Anterior cingulate cortex (tissue), 58 donors: ENCODE data around the gene POMT2.
"Not testable (repeated sequence)": the region's sequence is repeated elsewhere in the genome, so short reads cannot be mapped to it uniquely, and the experiment has no call there.

Source experiments
- DNase-seq, 58 donors: peaks; one replicate each; lab custom pipeline; 2025; lab: John Stamatoyannopoulos, UW

Gene POMT2

GRCh38 chr14:77320238-77320935, at the start of gene POMT2:
TSS of gene POMT2 (minus strand) at chr14:77320883. CDS start at chr14:77320681, 202 bp downstream.
- peak; percentile 58 to 96 (median 92) for DNase-seq

- DNase-seq, result no peak
Observed at GRCh38 chr14:77369285-77369684, 48.6 kb upstream of the POMT2 start.

- no peak for DNase-seq
Observed at GRCh38 chr14:77364146-77364545, 43.5 kb upstream of the POMT2 start.

- DNase-seq, result no peak
Observed at GRCh38 chr14:77359626-77360025, 38.9 kb upstream of the POMT2 start.

GRCh38 chr14:77356899-77357298, 36.2 kb upstream of the POMT2 start:
- DNase-seq, result no peak

- DNase-seq, result no peak
Observed at GRCh38 chr14:77355811-77356210, 35.1 kb upstream of the POMT2 start.

- peak in 1 of 58 donors; percentile 64 for DNase-seq
Observed at GRCh38 chr14:77353469-77354141, 32.9 kb upstream of the POMT2 start.

GRCh38 chr14:77347751-77348150, 27.1 kb upstream of the POMT2 start:
- no peak for DNase-seq

- DNase-seq, result no peak
Observed at GRCh38 chr14:77346495-77346894, 25.8 kb upstream of the POMT2 start.

GRCh38 chr14:77344377-77344996, 23.8 kb upstream of the POMT2 start:
- no peak for DNase-seq

GRCh38 chr14:77343662-77344061, 23.0 kb upstream of the POMT2 start:
- DNase-seq, result no peak

- no peak for DNase-seq
Observed at GRCh38 chr14:77342726-77343397, 22.2 kb upstream of the POMT2 start.

- DNase-seq, result no peak
Observed at GRCh38 chr14:77340389-77340788, 19.7 kb upstream of the POMT2 start.

GRCh38 chr14:77339407-77339806, 18.7 kb upstream of the POMT2 start:
- no peak for DNase-seq

- no peak for DNase-seq
Observed at GRCh38 chr14:77338302-77338701, 17.6 kb upstream of the POMT2 start.

GRCh38 chr14:77337880-77338279, 17.2 kb upstream of the POMT2 start:
- no peak for DNase-seq

- DNase-seq, result not testable (repeated sequence)
Observed at GRCh38 chr14:77337255-77337654, 16.6 kb upstream of the POMT2 start.

- DNase-seq, result no peak
Observed at GRCh38 chr14:77335576-77335975, 14.9 kb upstream of the POMT2 start.

GRCh38 chr14:77329872-77330271, 9.2 kb upstream of the POMT2 start:
- DNase-seq, result no peak

- DNase-seq, result no peak
Observed at GRCh38 chr14:77327111-77327510, 6.4 kb upstream of the POMT2 start.

- no peak for DNase-seq
Observed at GRCh38 chr14:77325746-77326094, 5.0 kb upstream of the POMT2 start.
